IPS DF 6.9 (cell line): Measurements from ENCODE around the gene BLOC1S1.
A peak's percentile ranks its signal among the peaks of the same experiment; 100 is the strongest.

Experiments used
- DNase-seq: peaks from one replicate; pipeline ENCODE4 v3.0.0-alpha.2; 2013; ENCODE audit warnings: low read depth, low spot score
- H3K27ac ChIP-seq: one replicate; pipeline ENCODE4 v1.5.1; 2013; ENCODE audit warnings: low read length, control low read depth
- H3K27me3 ChIP-seq: 2 replicates; pipeline ENCODE4 v1.6.1; 2013; ENCODE audit warnings: mild to moderate bottlenecking, low read length; ENCODE audit not compliant: control insufficient read depth, insufficient read depth
- H3K36me3 ChIP-seq: 2 replicates; pipeline ENCODE4 v1.6.1; 2013; ENCODE audit warnings: low read length; ENCODE audit not compliant: control insufficient read depth, insufficient read depth
- H3K4me1 ChIP-seq: 2 replicates; pipeline ENCODE4 v1.6.1; 2013; ENCODE audit warnings: low read length; ENCODE audit not compliant: control insufficient read depth, insufficient read depth
- H3K4me3 ChIP-seq: 2 replicates; pipeline ENCODE4 v1.5.1; 2013; ENCODE audit warnings: mild to moderate bottlenecking, low read length
- H3K9me3 ChIP-seq: 2 replicates; pipeline ENCODE4 v1.6.1; 2013; ENCODE audit warnings: low read length, inconsistent platforms; ENCODE audit not compliant: control insufficient read depth, insufficient read depth
- WGBS: extraction: QIAGEN DNeasy Blood & Tissue Kit; methylation state at CpG from one replicate; pipeline ENCODE4 v1.1.7; 2013; ENCODE audit warnings: mixed read lengths, missing lambda C conversion rate; ENCODE audit not compliant: insufficient read length, insufficient coverage; 5-methylcytosine and 5-hydroxymethylcytosine counted together

The BLOC1S1 gene

GRCh38 chr12:55720071-55720564, 4.3 kb downstream of the BLOC1S1 start, which contains the start of gene RDH5:
TSS of gene RDH5 (plus strand) at chr12:55720393. CDS start at chr12:55721185, 792 bp downstream.
- no peak within 1 kb of the TSS for H3K4me3 ChIP-seq
- H3K36me3 ChIP-seq = peaks cover 5% of the 10 kb centered on the region
- no peaks in the 10 kb centered on the region for H3K9me3 ChIP-seq
- no CpG with 5 or more reads among the region's 6 CpGs for WGBS
- no peak within 1 kb of the TSS for H3K27ac ChIP-seq
- peaks cover 11% of the 10 kb centered on the region for H3K4me1 ChIP-seq
- no peaks in the 10 kb centered on the region for H3K27me3 ChIP-seq
- no peak for DNase-seq

- Histone ChIP-seq H3K27ac (no peak overlapping the region), H3K4me1 (peaks cover 11% of the 10 kb centered on the region), H3K36me3 (peaks cover 5% of the 10 kb centered on the region), H3K27me3 (no peaks in the 10 kb centered on the region), H3K4me3 (no peak overlapping the region), H3K9me3 (no peaks in the 10 kb centered on the region)
- WGBS = no CpG with 5 or more reads among the region's 9 CpGs
- no peak for DNase-seq
These were observed 5.1 kb downstream of the BLOC1S1 start for GRCh38 chr12:55720894-55721444.

DNA sequence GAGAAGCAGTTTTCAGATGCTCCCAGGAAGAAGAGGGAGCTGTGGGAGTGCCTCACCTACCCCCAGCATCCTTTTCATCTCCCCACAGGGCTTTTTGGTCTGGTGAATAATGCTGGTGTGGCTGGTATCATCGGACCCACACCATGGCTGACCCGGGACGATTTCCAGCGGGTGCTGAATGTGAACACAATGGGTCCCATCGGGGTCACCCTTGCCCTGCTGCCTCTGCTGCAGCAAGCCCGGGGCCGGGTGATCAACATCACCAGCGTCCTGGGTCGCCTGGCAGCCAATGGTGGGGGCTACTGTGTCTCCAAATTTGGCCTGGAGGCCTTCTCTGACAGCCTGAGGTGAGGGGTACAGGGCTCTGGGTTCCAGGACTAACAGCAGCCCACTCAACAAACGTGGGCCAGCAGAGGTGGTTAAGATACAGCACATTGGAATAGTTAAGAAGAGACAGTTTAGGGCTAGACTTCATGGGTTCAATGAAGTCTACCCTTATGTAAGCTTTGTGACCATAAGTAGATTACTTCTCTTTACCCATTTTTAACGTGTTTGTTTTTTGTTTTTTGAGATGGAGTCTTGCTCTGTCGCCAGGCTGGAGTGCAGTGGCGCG, 5.9 kb downstream of the BLOC1S1 start:
- Histone ChIP-seq H3K9me3 (no peaks in the 10 kb centered on the region), H3K4me3 (no peak overlapping the region), H3K27ac (no peak overlapping the region), H3K27me3 (no peaks in the 10 kb centered on the region), H3K36me3 (peaks cover 8% of the 10 kb centered on the region), H3K4me1 (peaks cover 11% of the 10 kb centered on the region)
- no peak for DNase-seq
- WGBS = no CpG with 5 or more reads among the region's 14 CpGs

- H3K27me3 ChIP-seq = no peaks in the 10 kb centered on the region
- H3K4me1 ChIP-seq = peaks cover 5% of the 10 kb centered on the region
- no peak overlapping the region for H3K27ac ChIP-seq
- no peak for DNase-seq
- no peak overlapping the region for H3K4me3 ChIP-seq
- WGBS = no CpG with 5 or more reads among the region's 8 CpGs
- peaks cover 8% of the 10 kb centered on the region for H3K36me3 ChIP-seq
- no peaks in the 10 kb centered on the region for H3K9me3 ChIP-seq
These were observed 7.1 kb downstream of the BLOC1S1 start for GRCh38 chr12:55722948-55723347.

DNA sequence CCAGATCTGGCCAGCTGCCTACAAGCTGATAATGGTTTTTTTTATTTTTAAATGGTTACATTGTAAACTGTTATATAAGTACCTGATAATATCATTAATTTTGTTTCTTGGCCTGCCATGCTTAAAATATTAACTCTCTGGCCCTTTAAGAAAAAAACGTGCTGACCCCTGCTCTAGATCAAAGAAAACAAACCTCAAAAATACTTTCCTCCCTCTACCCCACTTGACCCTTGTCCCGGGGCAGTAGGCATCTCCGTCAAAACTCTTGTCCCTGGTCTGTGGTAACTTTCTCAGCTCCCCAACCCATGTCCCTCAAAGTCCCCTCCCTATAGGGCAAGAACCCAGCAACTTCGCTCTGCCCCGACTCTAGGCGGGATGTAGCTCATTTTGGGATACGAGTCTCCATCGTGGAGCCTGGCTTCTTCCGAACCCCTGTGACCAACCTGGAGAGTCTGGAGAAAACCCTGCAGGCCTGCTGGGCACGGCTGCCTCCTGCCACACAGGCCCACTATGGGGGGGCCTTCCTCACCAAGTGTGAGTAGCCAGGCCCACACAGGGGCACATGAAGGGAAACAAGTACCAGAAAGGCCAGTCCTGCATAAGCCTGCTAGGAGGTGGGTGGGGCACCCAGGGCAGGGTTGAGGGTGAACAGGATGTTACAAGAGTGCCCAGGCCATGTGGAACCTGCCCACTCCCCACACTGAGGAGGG, 7.8 kb downstream of the BLOC1S1 start:
- Histone ChIP-seq H3K9me3 (no peaks in the 10 kb centered on the region), H3K27ac (no peak overlapping the region), H3K27me3 (no peaks in the 10 kb centered on the region), H3K36me3 (peaks cover 8% of the 10 kb centered on the region), H3K4me1 (peaks cover 3% of the 10 kb centered on the region), H3K4me3 (no peak overlapping the region)
- no CpG with 5 or more reads among the region's 10 CpGs for WGBS
- no peak for DNase-seq

DNA sequence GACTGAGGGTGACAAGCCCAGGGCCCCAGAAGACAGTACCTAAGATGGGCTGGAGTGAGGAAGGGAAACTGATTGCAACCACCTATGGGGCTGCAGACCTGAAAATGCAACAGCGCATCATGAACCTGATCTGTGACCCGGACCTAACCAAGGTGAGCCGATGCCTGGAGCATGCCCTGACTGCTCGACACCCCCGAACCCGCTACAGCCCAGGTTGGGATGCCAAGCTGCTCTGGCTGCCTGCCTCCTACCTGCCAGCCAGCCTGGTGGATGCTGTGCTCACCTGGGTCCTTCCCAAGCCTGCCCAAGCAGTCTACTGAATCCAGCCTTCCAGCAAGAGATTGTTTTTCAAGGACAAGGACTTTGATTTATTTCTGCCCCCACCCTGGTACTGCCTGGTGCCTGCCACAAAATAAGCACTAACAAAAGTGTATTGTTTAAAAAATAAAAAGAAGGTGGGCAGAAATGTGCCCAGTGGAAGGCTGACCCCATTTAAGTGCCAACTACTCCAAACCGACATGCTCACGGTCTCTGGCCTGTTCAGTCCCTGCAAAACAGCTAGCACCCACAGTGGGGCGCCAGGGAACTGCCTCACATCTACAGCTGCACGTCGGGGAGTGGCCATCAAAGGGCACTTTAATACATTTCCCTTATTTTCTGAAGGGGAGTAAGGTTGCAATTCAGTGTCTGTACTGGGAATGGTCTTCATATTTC, 8.5 kb downstream of the BLOC1S1 start:
- no peaks in the 10 kb centered on the region for H3K9me3 ChIP-seq
- peaks cover 8% of the 10 kb centered on the region for H3K36me3 ChIP-seq
- WGBS = no CpG with 5 or more reads among the region's 11 CpGs
- no peaks in the 10 kb centered on the region for H3K4me1 ChIP-seq
- no peaks in the 10 kb centered on the region for H3K27me3 ChIP-seq
- no peak for DNase-seq
- H3K4me3 ChIP-seq = no peak overlapping the region
- H3K27ac ChIP-seq = no peak overlapping the region

DNA sequence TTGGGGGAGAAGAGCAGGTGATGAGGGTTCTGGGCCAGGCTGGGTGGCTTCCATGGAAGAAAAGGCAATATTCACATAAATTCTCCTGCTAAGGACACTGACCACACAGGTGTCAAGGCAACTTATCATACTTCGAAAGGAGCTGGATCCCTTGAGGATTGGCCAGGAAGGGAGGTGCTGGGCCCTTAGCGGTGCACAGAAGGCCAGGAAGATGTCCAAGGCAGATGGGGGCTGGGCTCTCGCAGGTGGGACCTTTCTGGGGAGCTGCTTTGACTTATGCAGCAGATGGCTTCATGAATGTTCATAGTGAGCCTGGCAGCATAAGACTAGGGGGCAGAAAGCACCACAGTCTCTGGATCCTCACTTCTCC, 9.1 kb downstream of the BLOC1S1 start:
- no peak overlapping the region for H3K27ac ChIP-seq
- no peaks in the 10 kb centered on the region for H3K27me3 ChIP-seq
- H3K4me1 ChIP-seq = no peaks in the 10 kb centered on the region
- no CpG with 5 or more reads among the region's 3 CpGs for WGBS
- H3K36me3 ChIP-seq = peaks cover 8% of the 10 kb centered on the region
- no peaks in the 10 kb centered on the region for H3K9me3 ChIP-seq
- no peak for DNase-seq
- H3K4me3 ChIP-seq = no peak overlapping the region

DNA sequence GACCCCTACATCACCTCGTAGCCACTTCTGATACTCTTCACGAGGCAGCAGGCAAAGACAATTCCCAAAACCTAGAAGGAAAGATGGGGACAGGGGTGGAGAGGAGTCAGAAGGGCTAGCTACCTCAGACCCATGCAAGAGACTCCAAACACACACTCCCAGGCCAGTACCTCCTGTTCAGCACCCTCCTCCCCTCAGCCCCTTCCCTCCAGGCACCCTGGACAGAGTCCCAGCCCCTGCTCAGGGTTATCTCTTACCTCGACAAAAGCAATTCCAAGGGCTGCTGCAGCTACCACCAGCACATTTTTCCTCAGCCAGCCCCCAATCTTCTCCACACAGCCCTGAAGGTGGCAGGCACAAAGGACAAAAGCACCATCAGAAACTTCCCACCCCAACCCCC, 9.7 kb downstream of the BLOC1S1 start:
- H3K4me3 ChIP-seq = no peak overlapping the region
- H3K27ac ChIP-seq = no peak overlapping the region
- DNase-seq = no peak
- H3K36me3 ChIP-seq = peaks cover 8% of the 10 kb centered on the region
- WGBS = no CpG with 5 or more reads among the region's 3 CpGs
- H3K9me3 ChIP-seq = no peaks in the 10 kb centered on the region
- no peaks in the 10 kb centered on the region for H3K4me1 ChIP-seq
- H3K27me3 ChIP-seq = no peaks in the 10 kb centered on the region

- H3K9me3 ChIP-seq = no peaks in the 10 kb centered on the region
- no peak overlapping the region; the same call in 1 of the 2 replicates for H3K4me3 ChIP-seq
- H3K4me1 ChIP-seq = no peaks in the 10 kb centered on the region
- H3K27me3 ChIP-seq = no peaks in the 10 kb centered on the region
- H3K36me3 ChIP-seq = peaks cover 8% of the 10 kb centered on the region
- WGBS = no CpG with 5 or more reads among the region's 10 CpGs
- no peak overlapping the region for H3K27ac ChIP-seq
- no peak for DNase-seq
These were observed 11.1 kb downstream of the BLOC1S1 start for GRCh38 chr12:55726971-55727370.

DNA sequence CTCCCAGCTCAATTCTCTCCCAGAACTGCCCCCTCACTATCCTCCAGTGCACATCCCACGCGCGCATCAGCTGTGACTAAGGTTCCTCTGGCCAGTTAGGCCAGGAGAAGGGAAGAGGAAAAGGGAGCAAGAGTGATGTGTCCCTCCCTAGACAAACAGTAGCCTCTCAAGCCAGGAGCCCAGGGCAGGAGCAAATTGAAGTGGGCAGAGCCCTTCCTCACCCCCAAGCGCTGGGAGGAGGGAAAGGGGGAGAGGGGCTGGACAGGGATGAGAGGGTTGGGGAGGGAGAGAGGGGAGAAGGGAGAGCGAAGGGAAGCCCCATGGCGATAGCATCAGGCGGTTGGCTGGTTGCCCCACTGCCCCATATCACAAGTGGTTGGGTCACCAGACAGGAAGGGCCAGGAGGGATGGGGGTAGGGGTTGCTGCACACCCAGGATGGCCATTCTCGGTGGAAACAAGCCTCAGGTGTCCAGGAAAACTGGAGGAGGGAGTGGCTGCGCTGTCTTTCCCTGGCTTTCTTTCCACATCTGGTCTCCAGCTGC, 11.9 kb downstream of the BLOC1S1 start:
- Histone ChIP-seq H3K27me3 (no peaks in the 10 kb centered on the region), H3K4me1 (0 out of 2 replicates have a peak, but pooled peaks cover 1% of the 10 kb centered on the region), H3K4me3 (peak overlapping the region; percentile 68; the same call in 1 of the 2 replicates), H3K27ac (no peak overlapping the region), H3K9me3 (no peaks in the 10 kb centered on the region), H3K36me3 (peaks cover 8% of the 10 kb centered on the region)
- whole genome bisulfite sequencing = no CpG with 5 or more reads among the region's 9 CpGs
- DNase-seq = no peak
